PC-9 (cell line): ENCODE data around the gene SF3A1. TPM values are rescaled to one million over a fixed set of nuclear protein-coding genes. Genes with fewer than 3 reads are reported as not detected.

ENCODE experiments used
- BruUV-seq: library from RNA; stranded (reverse); fragments of 400-500 nt; replicated peaks from 2 replicates; lab custom pipeline; 2021; lab: Mats Ljungman, UMichigan
- CTCF ChIA-PET: fragments of 300-600 bp; sonication (Branson Sonifier 250); formaldehyde crosslinking; loops from one replicate; lab custom pipeline; 2022; ENCODE audit warnings: antibody characterized with exemption; lab: Charles Lee
- POLR2A ChIA-PET: fragments of 300-600 bp; sonication (Branson Sonifier 250); formaldehyde crosslinking; loops from one replicate; lab custom pipeline; 2022; ENCODE audit warnings: antibody characterized with exemption; ENCODE audit not compliant: unreplicated experiment; lab: Charles Lee
- DNase-seq, 2 experiments: peaks; one replicate each; pipeline versions ENCODE4 v3.0.0 to v3.0.0-alpha.2; 2015 to 2022; ENCODE audit warnings: mixed read lengths in 1 of 2
- H2AFZ ChIP-seq: fragments of 200-600 bp; sonication (generic); 2 replicates; pipeline ENCODE4 v1.8.1; 2017; ENCODE audit warnings: antibody characterized with exemption
- H3F3A ChIP-seq: fragments of 200-600 bp; sonication (generic); 2 replicates; pipeline ENCODE4 v1.8.1; 2017; ENCODE audit warnings: antibody characterized with exemption, mild to moderate bottlenecking, low read depth; ENCODE audit not compliant: insufficient read depth
- H3K27ac ChIP-seq: fragments of 200-600 bp; sonication (generic); 2 replicates; pipeline ENCODE4 v1.6.1; 2016; ENCODE audit warnings: mixed run types
- H3K27me3 ChIP-seq: fragments of 200-600 bp; sonication (generic); 2 replicates; pipeline ENCODE4 v1.6.1; 2016; ENCODE audit warnings: low read depth, mixed run types; ENCODE audit not compliant: insufficient read depth
- H3K36me3 ChIP-seq: fragments of 200-600 bp; sonication (generic); 2 replicates; pipeline ENCODE4 v1.6.1; 2016; ENCODE audit warnings: low read depth, mixed run types
- H3K4me1 ChIP-seq: fragments of 200-600 bp; sonication (generic); replicated peaks from 2 replicates; pipeline ENCODE4 v1.6.1; 2016; ENCODE audit warnings: mixed run types; ENCODE audit not compliant: insufficient read depth
- H3K4me2 ChIP-seq: fragments of 200-600 bp; sonication (generic); 2 replicates; pipeline ENCODE4 v1.6.1; 2017; ENCODE audit warnings: mixed run types
- H3K4me3 ChIP-seq: fragments of 200-600 bp; sonication (generic); 2 replicates; pipeline ENCODE4 v1.6.1; 2016; ENCODE audit warnings: mixed run types
- H3K79me2 ChIP-seq: fragments of 200-600 bp; sonication (generic); 2 replicates; pipeline ENCODE4 v1.6.1; 2017; ENCODE audit warnings: low read depth, mixed run types
- H3K9me2 ChIP-seq: fragments of 200-600 bp; sonication (generic); 2 replicates; pipeline ENCODE4 v1.8.1; 2017; ENCODE audit warnings: mild to moderate bottlenecking; ENCODE audit not compliant: insufficient read depth
- H3K9me3 ChIP-seq: fragments of 200-600 bp; sonication (generic); 2 replicates; pipeline ENCODE4 v1.8.1; 2016; ENCODE audit warnings: low read depth; ENCODE audit not compliant: insufficient read depth
- H4K20me1 ChIP-seq: fragments of 200-600 bp; sonication (generic); 2 replicates; pipeline ENCODE4 v1.8.1; 2017; ENCODE audit not compliant: insufficient read depth
- EZH2 ChIP-seq: fragments of 200-600 bp; sonication (generic); IDR thresholded peaks from 2 replicates; pipeline ENCODE4 v1.8.0; 2017; ENCODE audit warnings: antibody characterized with exemption, low read depth
- intact Hi-C: fragments of 100-400 bp; cut with micrococcal nuclease; formaldehyde crosslinking; loops from one replicate; pipeline ENCODE4 v1.10.0; 2022; ENCODE audit not compliant: unreplicated experiment
- total RNA-seq: library from RNA; stranded (reverse); gene quantifications from 2 replicates; pipeline ENCODE4 v1.2.3, GENCODE V29; 2021
- TF ChIP-seq, protein P1 (sequence below): fragments of 200-600 bp; sonication (generic); conservative IDR thresholded peaks from 2 replicates; pipeline ENCODE4 v1.6.1; 2017; ENCODE audit warnings: mixed run types, antibody characterized with exemption, mild to moderate bottlenecking, moderate library complexity

Gene SF3A1
- total RNA-seq, 1 experiment from 2014 or later: 189 TPM

DNA sequence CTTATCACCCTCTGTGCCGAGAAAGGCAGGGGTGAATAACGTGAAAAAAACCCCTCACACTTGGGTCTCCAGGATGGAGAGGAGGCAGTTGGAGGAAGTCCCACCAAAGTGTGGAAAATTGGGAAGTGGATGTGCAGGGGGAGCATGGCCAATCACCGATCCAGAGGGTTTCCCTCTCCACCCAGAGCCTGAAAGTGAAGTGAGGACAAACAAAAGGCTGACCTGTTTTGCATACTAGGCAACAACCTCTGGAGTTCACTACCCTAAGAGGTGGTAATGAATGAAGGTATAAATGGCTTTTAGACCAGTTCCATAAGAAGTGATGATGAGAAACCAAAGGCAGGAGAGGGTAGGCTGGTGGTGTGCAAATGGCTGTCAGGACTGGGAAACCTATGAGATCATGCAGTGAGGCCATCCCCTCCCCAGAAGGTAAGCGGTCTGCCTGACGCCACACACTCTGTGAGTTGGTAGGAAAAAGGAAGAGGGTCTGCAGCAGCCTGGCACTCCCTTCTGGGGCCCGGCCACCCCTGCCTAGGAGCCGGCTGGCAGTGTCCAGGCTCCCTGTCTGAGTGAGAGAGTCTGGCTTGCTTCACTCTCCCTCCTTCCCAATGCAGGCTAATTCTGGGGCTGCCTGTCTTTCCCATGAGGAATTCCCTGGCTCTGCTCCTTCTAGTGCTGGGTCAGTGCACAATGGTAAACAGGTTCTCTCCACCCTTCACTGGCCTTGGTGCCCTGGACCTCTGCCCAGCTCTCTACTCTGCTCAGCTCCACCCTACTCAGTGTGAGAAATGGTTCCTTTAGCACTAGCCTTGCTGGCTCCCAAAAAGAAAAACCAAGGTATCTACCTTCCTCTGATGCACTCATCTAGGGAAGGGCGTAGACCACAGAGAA lies 45.6 kb downstream of the SF3A1 start:
- ChIA-PET CTCF (interaction anchor here (0.7 to 1.2 kb wide), 2 partner anchors 13 to 23 kb away, joined by 4 to 6 read pairs; no protein-coding TSS in a partner anchor), POLR2A (interaction anchor here (0.6 kb wide), 2 partner anchors 97 to 281 kb away, joined by 3 to 7 read pairs; partner anchors contain the start of gene PES1)
- H3K27ac ChIP-seq: peak overlapping the region; percentile 76
- peak; percentile 67 to 68 for DNase-seq
- peaks cover 13% of the 10 kb centered on the region for H4K20me1 ChIP-seq
- H3K36me3 ChIP-seq: no peaks in the 10 kb centered on the region
- H3K9me3 ChIP-seq: no peaks in the 10 kb centered on the region
- H3K4me3 ChIP-seq: peak overlapping the region; percentile 30; the same call in 1 of the 2 replicates
- H3K4me2 ChIP-seq: peak overlapping the region; percentile 77
- H3F3A ChIP-seq: peaks cover 68% of the 10 kb centered on the region
- no peaks in the 10 kb centered on the region for H3K9me2 ChIP-seq
- H3K79me2 ChIP-seq: peaks cover 89% of the 10 kb centered on the region
- intact Hi-C loops: loop anchor here (1.0 kb wide), 1 partner anchor 13 kb away; no protein-coding TSS in a partner anchor
- H3K27me3 ChIP-seq: no peaks in the 10 kb centered on the region
- H3K4me1 ChIP-seq: peaks cover 93% of the 10 kb centered on the region
- TF ChIP-seq EZH2: no peak
- TF ChIP-seq, protein P1, sequence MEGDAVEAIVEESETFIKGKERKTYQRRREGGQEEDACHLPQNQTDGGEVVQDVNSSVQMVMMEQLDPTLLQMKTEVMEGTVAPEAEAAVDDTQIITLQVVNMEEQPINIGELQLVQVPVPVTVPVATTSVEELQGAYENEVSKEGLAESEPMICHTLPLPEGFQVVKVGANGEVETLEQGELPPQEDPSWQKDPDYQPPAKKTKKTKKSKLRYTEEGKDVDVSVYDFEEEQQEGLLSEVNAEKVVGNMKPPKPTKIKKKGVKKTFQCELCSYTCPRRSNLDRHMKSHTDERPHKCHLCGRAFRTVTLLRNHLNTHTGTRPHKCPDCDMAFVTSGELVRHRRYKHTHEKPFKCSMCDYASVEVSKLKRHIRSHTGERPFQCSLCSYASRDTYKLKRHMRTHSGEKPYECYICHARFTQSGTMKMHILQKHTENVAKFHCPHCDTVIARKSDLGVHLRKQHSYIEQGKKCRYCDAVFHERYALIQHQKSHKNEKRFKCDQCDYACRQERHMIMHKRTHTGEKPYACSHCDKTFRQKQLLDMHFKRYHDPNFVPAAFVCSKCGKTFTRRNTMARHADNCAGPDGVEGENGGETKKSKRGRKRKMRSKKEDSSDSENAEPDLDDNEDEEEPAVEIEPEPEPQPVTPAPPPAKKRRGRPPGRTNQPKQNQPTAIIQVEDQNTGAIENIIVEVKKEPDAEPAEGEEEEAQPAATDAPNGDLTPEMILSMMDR: no peak
- no TSS peak for BruUV-seq
- H2AFZ ChIP-seq: no peak overlapping the region

DNA sequence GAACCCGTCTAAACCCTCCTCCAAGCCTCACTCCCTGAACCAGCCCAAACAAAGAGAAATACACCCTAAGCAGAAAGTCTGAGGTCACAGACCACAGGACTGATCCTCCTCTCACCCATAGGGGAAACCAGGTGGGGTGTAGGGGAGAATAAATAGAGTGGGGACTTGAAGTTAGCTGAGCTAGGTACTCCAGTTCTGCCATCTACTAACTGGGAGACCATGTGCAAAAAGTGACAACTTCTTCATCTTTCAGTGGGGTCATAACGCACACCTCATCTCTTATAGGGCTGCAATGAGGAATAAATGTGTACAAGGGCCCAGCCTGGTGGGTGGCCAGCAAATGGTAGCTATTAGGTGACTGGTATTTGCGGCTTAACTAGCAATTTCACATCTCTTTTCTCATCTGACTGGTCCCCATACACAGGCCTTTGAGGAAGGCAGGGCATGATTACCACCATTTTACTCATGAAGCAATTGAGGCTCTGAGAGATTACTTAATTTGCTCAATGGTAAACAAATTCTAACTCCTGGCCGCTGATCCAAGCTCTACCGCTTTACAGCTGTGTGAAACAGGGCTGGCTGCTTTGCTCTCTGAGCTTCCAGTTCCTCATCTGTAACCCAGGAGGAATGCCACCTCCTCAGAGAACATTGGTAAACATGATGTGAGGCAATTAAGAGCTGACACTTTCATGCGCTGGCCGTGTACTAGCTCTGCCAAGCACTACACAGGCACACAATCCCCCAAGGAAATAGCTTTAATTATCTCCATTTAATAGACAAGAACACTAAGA lies 46.5 kb downstream of the SF3A1 start:
- H3K9me3 ChIP-seq: no peaks in the 10 kb centered on the region
- H2AFZ ChIP-seq: no peak overlapping the region
- BruUV-seq: no TSS peak
- H3K9me2 ChIP-seq: no peaks in the 10 kb centered on the region
- no peaks in the 10 kb centered on the region for H3K27me3 ChIP-seq
- H3K36me3 ChIP-seq: no peaks in the 10 kb centered on the region
- TF ChIP-seq EZH2: no peak
- TF ChIP-seq, protein P1: no peak
- peak in 1 of 2 experiments; percentile 80 for DNase-seq
- H3K27ac ChIP-seq: peak overlapping the region; percentile 76
- ChIA-PET POLR2A (no interaction called here), CTCF (interaction anchor here (0.6 kb wide), 1 partner anchor 77 kb away, joined by 5 read pairs; the partner anchor contains the start of gene RNF215)
- H3K4me2 ChIP-seq: peak overlapping the region; percentile 77
- H3F3A ChIP-seq: peaks cover 78% of the 10 kb centered on the region
- H4K20me1 ChIP-seq: peaks cover 13% of the 10 kb centered on the region; the same call in 1 of the 2 replicates
- peaks cover 84% of the 10 kb centered on the region for H3K79me2 ChIP-seq
- H3K4me1 ChIP-seq: peaks cover 97% of the 10 kb centered on the region
- intact Hi-C loops: no loop called here
- H3K4me3 ChIP-seq: no peak overlapping the region
